CD4-positive, CD25-positive, alpha-beta regulatory T cell (primary cell): Measurements from ENCODE around the gene CADM2. TPM values are rescaled to one million over a fixed set of nuclear protein-coding genes. Genes with fewer than 3 reads are reported as not detected.

Experiments
- ATAC-seq, 2 donors: fragments of 150-1000 bp; cut with Tn5 transposase; one replicate each; pipeline ENCODE4 v1.10.0; 2021; ENCODE audit warnings: low read depth in 2 of 2, moderate number of reproducible peaks in 2 of 2, moderate library complexity in 1 of 2
- DNase-seq, 3 donors: peaks; one replicate each; pipeline versions ENCODE4 v3.0.0 to v3.0.0-alpha.2; 2012 to 2022; ENCODE audit warnings: mixed read lengths in 1 of 3
- H3K27ac ChIP-seq: one replicate; pipeline ENCODE4 v1.7.0; 2013; ENCODE audit warnings: mild to moderate bottlenecking, low read length; ENCODE audit not compliant: insufficient read depth, poor library complexity, severe bottlenecking
- H3K27me3 ChIP-seq: one replicate; pipeline ENCODE4 v1.7.0; 2013; ENCODE audit warnings: low read length; ENCODE audit not compliant: control insufficient read depth, insufficient read depth
- H3K36me3 ChIP-seq: one replicate; pipeline ENCODE4 v1.7.0; 2013; ENCODE audit warnings: mild to moderate bottlenecking, low read length, moderate library complexity; ENCODE audit not compliant: control insufficient read depth, insufficient read depth
- H3K4me1 ChIP-seq: 2 replicates; pipeline ENCODE4 v1.7.0; 2013; ENCODE audit warnings: mild to moderate bottlenecking, low read length; ENCODE audit not compliant: insufficient read depth, control insufficient read depth, poor library complexity, severe bottlenecking
- H3K4me3 ChIP-seq: one replicate; pipeline ENCODE4 v1.7.0; 2013; ENCODE audit warnings: low read depth, mild to moderate bottlenecking, low read length, moderate library complexity
- H3K9me3 ChIP-seq, 2 experiments: 1 replicate in 1 of 2; 2 replicates in 1 of 2; pipeline ENCODE4 v1.7.0; 2013; ENCODE audit warnings: low read length in 2 of 2, mild to moderate bottlenecking in 1 of 2, moderate library complexity in 1 of 2; ENCODE audit not compliant: control insufficient read depth in 2 of 2
- H3K27ac Mint-ChIP-seq, 3 donors: one replicate each; pipeline ENCODE4 v1.8.0; 2020 to 2022; ENCODE audit warnings: mild to moderate bottlenecking in 3 of 3, mixed read lengths in 3 of 3, moderate library complexity in 2 of 3
- H3K27me3 Mint-ChIP-seq: one replicate; pipeline ENCODE4 v1.8.0; 2022; ENCODE audit warnings: mild to moderate bottlenecking, mixed read lengths
- H3K36me3 Mint-ChIP-seq: one replicate; pipeline ENCODE4 v1.8.0; 2020; ENCODE audit warnings: mixed read lengths
- H3K4me1 Mint-ChIP-seq, 4 donors: one replicate each; pipeline ENCODE4 v1.8.0; 2020 to 2022; ENCODE audit warnings: mixed read lengths in 4 of 4, mild to moderate bottlenecking in 1 of 4
- H3K4me3 Mint-ChIP-seq, 4 donors: one replicate each; pipeline ENCODE4 v1.8.0; 2020 to 2022; ENCODE audit warnings: mild to moderate bottlenecking in 4 of 4, mixed read lengths in 4 of 4, moderate library complexity in 3 of 4
- H3K9me3 Mint-ChIP-seq, 7 donors: one replicate each; pipeline ENCODE4 v1.8.0; 2020 to 2022; ENCODE audit warnings: mixed read lengths in 7 of 7, mild to moderate bottlenecking in 3 of 7, moderate library complexity in 2 of 7
- polyA plus RNA-seq, 4 donors: library from polyadenylated mRNA; unstranded; fragments of 300-500 nt; fragmentation: Illumina TruSeq; gene quantifications; one replicate each; pipeline ENCODE4 v1.2.3, GENCODE V29; 2021
- total RNA-seq: library from RNA; stranded (reverse); gene quantifications from one replicate; pipeline ENCODE4 v1.2.3, GENCODE V29; 2022

CADM2 gene
- total and polyA plus RNA-seq, 5 donors from 2014 or later = not detected

- DNase-seq (no peak), ATAC-seq (no peak)
- Mint-ChIP-seq H3K4me3 (no peak overlapping the region), H3K27me3 (no peaks in the 10 kb centered on the region), H3K4me1 (no peaks in the 10 kb centered on the region), H3K9me3 (peaks cover 0 to 6% (median 3%) of the 10 kb centered on the region in 7 donors), H3K36me3 (no peaks in the 10 kb centered on the region), H3K27ac (no peak overlapping the region)
- Histone ChIP-seq H3K9me3 (no peaks in the 10 kb centered on the region), H3K4me3 (no peak overlapping the region), H3K27ac (no peak overlapping the region), H3K27me3 (no peaks in the 10 kb centered on the region), H3K4me1 (no peaks in the 10 kb centered on the region), H3K36me3 (no peaks in the 10 kb centered on the region)
These were observed 878.6 kb downstream of the CADM2 start for GRCh38 chr3:85837402-85837801.

GRCh38 chr3:85838921-85839320 lies 880.1 kb downstream of the CADM2 start:
- no peak for DNase-seq

GRCh38 chr3:85842081-85842480 lies 883.3 kb downstream of the CADM2 start:
- Mint-ChIP-seq H3K4me1 (no peaks in the 10 kb centered on the region), H3K4me3 (no peak overlapping the region), H3K9me3 (peaks cover 0 to 5% (median 1%) of the 10 kb centered on the region in 7 donors), H3K27ac (no peak overlapping the region), H3K27me3 (no peaks in the 10 kb centered on the region), H3K36me3 (no peaks in the 10 kb centered on the region)
- no peaks in the 10 kb centered on the region for H3K9me3 ChIP-seq
- H3K4me3 ChIP-seq = no peak overlapping the region
- no peaks in the 10 kb centered on the region for H3K4me1 ChIP-seq
- ATAC-seq (no peak), DNase-seq (no peak)
- H3K27me3 ChIP-seq = no peaks in the 10 kb centered on the region
- H3K36me3 ChIP-seq = no peaks in the 10 kb centered on the region
- H3K27ac ChIP-seq = no peak overlapping the region

More at GRCh38 chr3:85838921-85839320, 880.1 kb downstream of the CADM2 start:
- Mint-ChIP-seq H3K27ac (no peak overlapping the region), H3K27me3 (no peaks in the 10 kb centered on the region), H3K36me3 (no peaks in the 10 kb centered on the region), H3K9me3 (peaks cover 0 to 6% (median 4%) of the 10 kb centered on the region in 7 donors), H3K4me3 (no peak overlapping the region), H3K4me1 (no peaks in the 10 kb centered on the region)
- H3K9me3 ChIP-seq = no peaks in the 10 kb centered on the region
- H3K27me3 ChIP-seq = no peaks in the 10 kb centered on the region
- no peak for ATAC-seq
- no peaks in the 10 kb centered on the region for H3K36me3 ChIP-seq
- no peak overlapping the region for H3K27ac ChIP-seq
- H3K4me3 ChIP-seq = no peak overlapping the region
- no peaks in the 10 kb centered on the region for H3K4me1 ChIP-seq

- ATAC-seq (no peak), DNase-seq (no peak)
- Histone ChIP-seq H3K9me3 (no peaks in the 10 kb centered on the region), H3K27me3 (no peaks in the 10 kb centered on the region), H3K27ac (no peak overlapping the region), H3K4me3 (no peak overlapping the region), H3K36me3 (no peaks in the 10 kb centered on the region), H3K4me1 (no peaks in the 10 kb centered on the region)
- no peaks in the 10 kb centered on the region for H3K36me3 Mint-ChIP-seq
- H3K4me1 Mint-ChIP-seq = no peaks in the 10 kb centered on the region
- no peak overlapping the region for H3K4me3 Mint-ChIP-seq
- peaks cover 0 to 15% (median 3%) of the 10 kb centered on the region in 7 donors for H3K9me3 Mint-ChIP-seq
- H3K27me3 Mint-ChIP-seq = no peaks in the 10 kb centered on the region
- H3K27ac Mint-ChIP-seq = no peak overlapping the region
These were observed 888.2 kb downstream of the CADM2 start for GRCh38 chr3:85846940-85847339.

- no peak overlapping the region for H3K27ac Mint-ChIP-seq
These were observed 892.3 kb downstream of the CADM2 start for GRCh38 chr3:85851071-85851470.

GRCh38 chr3:85853805-85854204 lies 895.0 kb downstream of the CADM2 start:
- no peak for DNase-seq
- Histone ChIP-seq H3K4me3 (no peak overlapping the region), H3K36me3 (no peaks in the 10 kb centered on the region), H3K4me1 (no peaks in the 10 kb centered on the region), H3K27ac (no peak overlapping the region), H3K27me3 (no peaks in the 10 kb centered on the region), H3K9me3 (peaks cover 0 to 5% of the 10 kb centered on the region in 2 experiments)
- no peak for ATAC-seq
- Mint-ChIP-seq H3K9me3 (peaks cover 0 to 19% (median 4%) of the 10 kb centered on the region in 7 donors), H3K27me3 (no peaks in the 10 kb centered on the region), H3K27ac (no peak overlapping the region), H3K36me3 (no peaks in the 10 kb centered on the region), H3K4me3 (no peak overlapping the region), H3K4me1 (no peaks in the 10 kb centered on the region)

More at GRCh38 chr3:85851071-85851470, 892.3 kb downstream of the CADM2 start:
- H3K9me3 ChIP-seq = peaks cover 0 to 5% of the 10 kb centered on the region in 2 experiments
- DNase-seq (no peak), ATAC-seq (no peak)
- peaks cover 0 to 19% (median 6%) of the 10 kb centered on the region in 7 donors for H3K9me3 Mint-ChIP-seq
- no peak overlapping the region for H3K4me3 Mint-ChIP-seq
- no peaks in the 10 kb centered on the region for H3K4me1 ChIP-seq
- H3K27ac ChIP-seq = no peak overlapping the region
- no peak overlapping the region for H3K4me3 ChIP-seq
- no peaks in the 10 kb centered on the region for H3K4me1 Mint-ChIP-seq
- no peaks in the 10 kb centered on the region for H3K27me3 ChIP-seq
- H3K27me3 Mint-ChIP-seq = no peaks in the 10 kb centered on the region
- H3K36me3 ChIP-seq = no peaks in the 10 kb centered on the region
- no peaks in the 10 kb centered on the region for H3K36me3 Mint-ChIP-seq

GRCh38 chr3:85862893-85863455 lies 904.2 kb downstream of the CADM2 start:
- Histone ChIP-seq H3K4me1 (no peaks in the 10 kb centered on the region), H3K9me3 (no peaks in the 10 kb centered on the region), H3K4me3 (no peak overlapping the region), H3K27me3 (no peaks in the 10 kb centered on the region), H3K27ac (no peak overlapping the region), H3K36me3 (no peaks in the 10 kb centered on the region)
- DNase-seq (no peak), ATAC-seq (no peak)
- Mint-ChIP-seq H3K36me3 (no peaks in the 10 kb centered on the region), H3K9me3 (peaks cover 4 to 17% (median 9%) of the 10 kb centered on the region in 7 donors), H3K4me3 (no peak overlapping the region), H3K27ac (no peak overlapping the region), H3K27me3 (no peaks in the 10 kb centered on the region), H3K4me1 (no peaks in the 10 kb centered on the region)

- Mint-ChIP-seq H3K4me3 (no peak overlapping the region), H3K4me1 (no peaks in the 10 kb centered on the region), H3K9me3 (peaks cover 4 to 19% (median 9%) of the 10 kb centered on the region in 7 donors), H3K36me3 (no peaks in the 10 kb centered on the region), H3K27me3 (no peaks in the 10 kb centered on the region), H3K27ac (no peak overlapping the region)
- Histone ChIP-seq H3K36me3 (no peaks in the 10 kb centered on the region), H3K4me3 (no peak overlapping the region), H3K27me3 (no peaks in the 10 kb centered on the region), H3K4me1 (no peaks in the 10 kb centered on the region), H3K9me3 (no peaks in the 10 kb centered on the region), H3K27ac (no peak overlapping the region)
- ATAC-seq (no peak), DNase-seq (no peak)
These were observed 906.1 kb downstream of the CADM2 start for GRCh38 chr3:85864896-85865295.
